Glomerular visceral epithelial cell (primary cell): ENCODE results near the gene TXNRD2.
A peak's percentile ranks its signal among the peaks of the same experiment; 100 is the strongest.

Experiments used
- DNase-seq: peaks from one replicate; pipeline ENCODE4 v3.0.0-alpha.2; 2016; ENCODE audit errors: extremely low spot score

The TXNRD2 gene

GRCh38 chr22:19966908-19967750, 25.5 kb upstream of the TXNRD2 start:
- no peak for DNase-seq

- no peak for DNase-seq
These were observed 24.4 kb upstream of the TXNRD2 start for GRCh38 chr22:19965771-19966709.

- no peak for DNase-seq
These were observed 23.2 kb upstream of the TXNRD2 start for GRCh38 chr22:19964701-19965386.

GRCh38 chr22:19963863-19964642, 22.4 kb upstream of the TXNRD2 start:
- no peak for DNase-seq

GRCh38 chr22:19962909-19963806, 21.5 kb upstream of the TXNRD2 start:
- peak; percentile 76 for DNase-seq

GRCh38 chr22:19962246-19962908, 20.8 kb upstream of the TXNRD2 start:
- peak; percentile 75 for DNase-seq

GRCh38 chr22:19961868-19962245, 20.2 kb upstream of the TXNRD2 start:
- DNase-seq, result no peak

- DNase-seq, result no peak
These were observed 19.6 kb upstream of the TXNRD2 start for GRCh38 chr22:19961201-19961580.

- DNase-seq, result no peak
These were observed 19.0 kb upstream of the TXNRD2 start for GRCh38 chr22:19960491-19961200.

GRCh38 chr22:19959587-19960490, 18.2 kb upstream of the TXNRD2 start:
- no peak for DNase-seq

GRCh38 chr22:19959043-19959586, 17.5 kb upstream of the TXNRD2 start:
- peak; percentile 37 for DNase-seq

- DNase-seq, result no peak
These were observed 16.7 kb upstream of the TXNRD2 start for GRCh38 chr22:19958083-19959042.

- DNase-seq, result no peak
These were observed 15.8 kb upstream of the TXNRD2 start for GRCh38 chr22:19957445-19957844.

- no peak for DNase-seq
These were observed 13.9 kb upstream of the TXNRD2 start for GRCh38 chr22:19955241-19956128.

GRCh38 chr22:19951346-19951745, 9.7 kb upstream of the TXNRD2 start:
- DNase-seq, result no peak
